ENCODE measurements around the gene ACOT6. TPM values are rescaled to one million over a fixed set of nuclear protein-coding genes. Genes with fewer than 3 reads are reported as not detected.
"Not testable (repeated sequence)": the region's sequence is repeated elsewhere in the genome, so short reads cannot be mapped to it uniquely, and the experiment has no call there.

ACOT6 gene
- total RNA-seq, 1 experiment from 2014 or later = not detected

DNA sequence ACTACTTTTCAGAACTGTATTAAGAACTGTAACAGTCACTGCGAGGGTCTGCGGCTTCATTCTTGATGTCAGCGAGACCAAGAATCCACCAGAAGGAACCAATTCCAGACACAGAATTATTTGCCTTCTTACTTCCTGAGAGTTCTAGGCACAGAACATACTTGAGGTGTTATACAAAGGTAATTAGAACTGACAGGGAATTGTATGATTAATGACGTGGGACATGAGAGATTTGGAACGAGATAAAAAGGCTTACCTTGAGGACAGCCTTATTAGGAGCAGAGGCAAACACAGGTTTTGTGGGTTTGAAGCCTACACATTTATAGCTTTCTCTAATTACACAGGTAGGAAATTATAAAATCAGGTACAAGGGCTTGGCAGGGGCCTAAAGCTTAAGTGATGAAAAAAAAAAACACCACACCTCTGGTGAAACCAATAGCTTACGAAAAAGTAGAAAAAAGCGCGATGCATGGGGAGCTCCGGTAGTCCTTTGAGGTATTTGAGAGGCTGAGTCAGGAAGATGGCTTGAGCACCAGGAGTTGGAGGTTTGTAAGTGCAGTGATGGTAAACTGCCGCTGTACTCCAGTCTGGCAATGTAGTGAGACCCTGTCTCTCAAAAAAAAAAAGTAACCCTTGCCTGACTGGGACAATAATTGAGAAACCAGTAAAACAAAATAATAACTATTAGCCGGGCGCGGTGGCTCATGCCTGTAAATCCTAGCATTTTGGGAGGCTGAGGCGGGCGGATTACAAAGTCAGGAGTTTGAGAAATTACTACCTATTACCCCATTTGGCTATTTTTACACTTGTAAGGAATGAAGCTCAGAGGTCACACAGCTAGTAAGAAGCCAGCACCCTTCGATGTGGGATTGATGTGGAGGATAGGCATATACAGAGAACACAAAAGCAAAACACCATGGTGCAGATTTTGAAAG lies 44.1 kb upstream of the ACOT6 start:
- DNase-seq (ENCODE audit: unreplicated experiment) = peak; percentile 34
- H3K9me3 Mint-ChIP-seq (ENCODE audit: unreplicated experiment) = no peaks in the 10 kb centered on the region
- no TSS peak for BruUV-seq (replicated peaks)
- intact Hi-C loops (cut with micrococcal nuclease) = loop anchor here (5.0 kb wide), 1 partner anchor 41 kb away; no protein-coding TSS in a partner anchor
- H3K27me3 Mint-ChIP-seq (ENCODE audit: insufficient read depth, unreplicated experiment) = no peaks in the 10 kb centered on the region
- H3K4me3 Mint-ChIP-seq (ENCODE audit: unreplicated experiment) = peak overlapping the region; percentile 93
- peaks cover 17% of the 10 kb centered on the region for H3K36me3 Mint-ChIP-seq (ENCODE audit: insufficient read depth, unreplicated experiment)
- ChIA-PET POLR2A (interaction anchor here (0.5 to 4.8 kb wide), 24 partner anchors 9 to 517 kb away, joined by 3 to 33 read pairs (median 4); partner anchors contain the start of genes ACOT1, LIN52, NUMB and PTGR2), CTCF (interaction anchor here (0.6 to 4.6 kb wide), 6 partner anchors 30 to 94 kb away, joined by 3 to 32 read pairs (median 3); partner anchors contain the start of gene ACOT1)
- H3K4me1 Mint-ChIP-seq (ENCODE audit: insufficient read depth, unreplicated experiment) = peaks cover 9% of the 10 kb centered on the region
- H3K27ac Mint-ChIP-seq (ENCODE audit: low read depth, unreplicated experiment) = peak overlapping the region; percentile 88
- TF ChIP-seq, protein P1, sequence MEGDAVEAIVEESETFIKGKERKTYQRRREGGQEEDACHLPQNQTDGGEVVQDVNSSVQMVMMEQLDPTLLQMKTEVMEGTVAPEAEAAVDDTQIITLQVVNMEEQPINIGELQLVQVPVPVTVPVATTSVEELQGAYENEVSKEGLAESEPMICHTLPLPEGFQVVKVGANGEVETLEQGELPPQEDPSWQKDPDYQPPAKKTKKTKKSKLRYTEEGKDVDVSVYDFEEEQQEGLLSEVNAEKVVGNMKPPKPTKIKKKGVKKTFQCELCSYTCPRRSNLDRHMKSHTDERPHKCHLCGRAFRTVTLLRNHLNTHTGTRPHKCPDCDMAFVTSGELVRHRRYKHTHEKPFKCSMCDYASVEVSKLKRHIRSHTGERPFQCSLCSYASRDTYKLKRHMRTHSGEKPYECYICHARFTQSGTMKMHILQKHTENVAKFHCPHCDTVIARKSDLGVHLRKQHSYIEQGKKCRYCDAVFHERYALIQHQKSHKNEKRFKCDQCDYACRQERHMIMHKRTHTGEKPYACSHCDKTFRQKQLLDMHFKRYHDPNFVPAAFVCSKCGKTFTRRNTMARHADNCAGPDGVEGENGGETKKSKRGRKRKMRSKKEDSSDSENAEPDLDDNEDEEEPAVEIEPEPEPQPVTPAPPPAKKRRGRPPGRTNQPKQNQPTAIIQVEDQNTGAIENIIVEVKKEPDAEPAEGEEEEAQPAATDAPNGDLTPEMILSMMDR (IDR thresholded peaks at IDR 0.05; ENCODE audit: unreplicated experiment) = no peak

DNA sequence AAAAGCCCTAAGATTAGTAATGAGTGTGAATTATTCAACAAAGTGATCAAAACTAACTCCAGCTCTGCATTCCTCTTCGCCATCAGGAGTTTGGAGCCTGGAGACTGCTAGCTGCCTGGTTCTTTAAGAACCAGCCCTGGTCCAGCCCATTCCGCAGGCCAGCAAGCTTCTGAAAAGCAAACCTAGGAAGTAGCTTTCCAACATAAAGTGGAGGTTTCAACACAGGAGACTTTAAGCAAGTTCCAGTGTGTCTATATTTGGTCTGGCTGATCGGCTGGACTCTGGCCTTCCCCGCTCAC lies 43.5 kb upstream of the ACOT6 start:
- intact Hi-C loops (cut with micrococcal nuclease) = loop anchor here (1.0 to 5.0 kb wide), 2 partner anchors 42 to 64 kb away; no protein-coding TSS in a partner anchor
- ChIA-PET POLR2A (interaction anchor here (0.7 to 4.8 kb wide), 22 partner anchors 8 to 433 kb away, joined by 3 to 33 read pairs (median 4); partner anchors contain the start of genes ACOT1, NUMB, PSEN1 and PTGR2), CTCF (interaction anchor here (1.0 to 4.6 kb wide), 5 partner anchors 31 to 94 kb away, joined by 3 to 32 read pairs (median 3); partner anchors contain the start of gene ACOT1)
- BruUV-seq (replicated peaks) = TSS peak; percentile 54
- peaks cover 23% of the 10 kb centered on the region for H3K36me3 Mint-ChIP-seq (ENCODE audit: insufficient read depth, unreplicated experiment)
- not testable (repeated sequence) for DNase-seq (ENCODE audit: unreplicated experiment); H3K9me3 Mint-ChIP-seq (ENCODE audit: unreplicated experiment); H3K4me1 Mint-ChIP-seq (ENCODE audit: insufficient read depth, unreplicated experiment); H3K27me3 Mint-ChIP-seq (ENCODE audit: insufficient read depth, unreplicated experiment)
- H3K27ac Mint-ChIP-seq (ENCODE audit: low read depth, unreplicated experiment) = peak overlapping the region; percentile 88
- peak overlapping the region; percentile 93 for H3K4me3 Mint-ChIP-seq (ENCODE audit: unreplicated experiment)

DNA sequence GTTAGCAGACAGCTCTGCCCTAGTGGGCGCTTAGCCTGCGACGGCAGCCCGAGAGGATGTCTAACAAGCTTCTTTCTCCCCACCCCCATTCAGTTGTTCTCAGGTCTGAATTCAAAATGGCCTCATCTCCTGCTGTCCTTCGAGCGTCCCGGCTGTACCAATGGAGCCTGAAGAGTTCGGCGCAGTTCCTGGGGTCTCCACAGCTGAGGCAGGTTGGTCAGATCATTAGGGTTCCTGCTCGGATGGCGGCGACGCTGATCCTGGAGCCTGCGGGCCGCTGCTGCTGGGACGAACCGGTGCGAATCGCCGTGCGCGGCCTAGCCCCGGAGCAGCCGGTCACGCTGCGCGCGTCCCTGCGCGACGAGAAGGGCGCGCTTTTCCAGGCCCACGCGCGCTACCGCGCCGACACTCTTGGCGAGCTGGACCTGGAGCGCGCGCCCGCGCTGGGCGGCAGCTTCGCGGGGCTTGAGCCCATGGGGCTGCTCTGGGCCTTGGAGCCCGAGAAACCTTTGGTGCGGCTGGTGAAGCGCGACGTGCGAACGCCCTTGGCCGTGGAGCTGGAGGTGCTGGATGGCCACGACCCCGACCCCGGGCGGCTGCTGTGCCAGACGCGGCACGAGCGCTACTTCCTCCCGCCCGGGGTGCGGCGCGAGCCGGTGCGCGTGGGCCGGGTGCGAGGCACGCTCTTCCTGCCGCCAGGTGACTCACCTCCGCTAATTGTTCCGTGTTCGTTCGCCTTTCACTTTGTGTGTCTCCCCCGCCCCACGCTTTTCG lies 42.9 kb upstream of the ACOT6 start, which contains the start of gene ACOT2:
Gene ACOT2 (plus strand): TSS at position 29 of the 774 bp plus-strand sequence. CDS start 28 bp downstream, at position 57.
- BruUV-seq (replicated peaks) = TSS peak; percentile 64
- Mint-ChIP-seq H3K4me3 (ENCODE audit: unreplicated experiment) (peak within 1 kb of the TSS; percentile 93), H3K36me3 (ENCODE audit: insufficient read depth, unreplicated experiment) (peaks cover 28% of the 10 kb centered on the region), H3K27ac (ENCODE audit: low read depth, unreplicated experiment) (peak within 1 kb of the TSS; percentile 88)
- peak; percentile 88 for DNase-seq (ENCODE audit: unreplicated experiment)
- CTCF ChIA-PET = interaction anchor here (0.7 to 4.6 kb wide), 10 partner anchors 31 to 93 kb away, joined by 3 to 32 read pairs (median 4); partner anchors contain the start of gene ACOT1
- intact Hi-C loops (cut with micrococcal nuclease) = loop anchor here (1.0 to 5.0 kb wide), 2 partner anchors 42 to 64 kb away; no protein-coding TSS in a partner anchor
- POLR2A ChIA-PET = interaction anchor here (0.6 to 4.8 kb wide), 27 partner anchors 8 to 433 kb away, joined by 3 to 33 read pairs (median 4); partner anchors contain the start of genes ACOT1, NUMB, PSEN1 and PTGR2
- not testable (repeated sequence) for H3K9me3 Mint-ChIP-seq (ENCODE audit: unreplicated experiment); H3K4me1 Mint-ChIP-seq (ENCODE audit: insufficient read depth, unreplicated experiment); H3K27me3 Mint-ChIP-seq (ENCODE audit: insufficient read depth, unreplicated experiment)

DNA sequence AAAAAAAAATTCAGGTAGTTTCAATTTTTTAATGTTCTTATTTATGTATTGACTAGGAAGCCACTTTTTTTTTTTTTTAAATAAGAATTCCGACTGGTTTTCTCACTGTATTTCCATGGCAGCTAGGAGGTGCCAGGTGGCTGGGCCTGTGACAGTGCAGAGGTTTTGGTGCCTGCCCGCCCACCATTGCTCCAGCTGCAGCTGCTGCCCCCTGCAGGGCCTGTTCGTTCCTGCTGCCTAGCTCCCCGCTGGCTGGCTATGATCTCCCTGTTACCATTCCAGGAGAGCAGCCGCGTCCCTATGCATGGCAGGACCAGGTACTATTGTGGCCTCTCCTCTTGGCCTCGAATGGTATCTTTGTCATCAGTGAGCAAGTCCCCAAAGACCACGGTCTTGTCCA lies 41.4 kb upstream of the ACOT6 start:
- peak; percentile 34 for DNase-seq (ENCODE audit: unreplicated experiment)
- TF ChIP-seq, protein P1 (IDR thresholded peaks at IDR 0.05; ENCODE audit: unreplicated experiment) = peak; percentile 40
- ChIA-PET POLR2A (interaction anchor here (0.6 to 4.8 kb wide), 7 partner anchors 8 to 79 kb away, joined by 3 to 33 read pairs (median 4); partner anchors contain the start of gene RIOX1), CTCF (interaction anchor here (0.6 to 4.6 kb wide), 9 partner anchors 28 to 199 kb away, joined by 3 to 32 read pairs (median 3); no protein-coding TSS in a partner anchor)
- intact Hi-C loops (cut with micrococcal nuclease); H3K27ac Mint-ChIP-seq (ENCODE audit: low read depth, unreplicated experiment); H3K9me3 Mint-ChIP-seq (ENCODE audit: unreplicated experiment); BruUV-seq (replicated peaks); H3K4me1 Mint-ChIP-seq (ENCODE audit: insufficient read depth, unreplicated experiment); H3K27me3 Mint-ChIP-seq (ENCODE audit: insufficient read depth, unreplicated experiment): not testable (repeated sequence)
- peak overlapping the region; percentile 93 for H3K4me3 Mint-ChIP-seq (ENCODE audit: unreplicated experiment)
- peaks cover 40% of the 10 kb centered on the region for H3K36me3 Mint-ChIP-seq (ENCODE audit: insufficient read depth, unreplicated experiment)

DNA sequence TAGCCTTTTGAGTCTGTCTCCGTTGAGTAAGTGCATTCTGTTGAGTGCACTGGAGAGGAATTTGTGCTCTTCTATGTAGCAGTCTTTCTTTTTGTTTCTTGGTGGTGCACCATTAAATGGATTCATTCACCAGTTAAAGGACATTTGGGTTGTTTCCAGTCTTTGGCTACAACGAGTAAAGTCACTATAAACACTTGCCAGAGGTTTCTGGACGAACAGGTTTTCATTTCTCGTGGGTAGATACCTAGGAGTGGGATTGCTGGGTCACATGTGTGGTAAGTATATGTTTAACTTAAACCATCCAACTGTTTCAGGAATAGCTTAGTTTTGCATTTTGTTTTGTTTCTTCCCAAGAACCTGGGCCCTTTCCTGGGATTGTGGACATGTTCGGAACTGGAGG lies 39.3 kb upstream of the ACOT6 start:
- DNase-seq (ENCODE audit: unreplicated experiment); intact Hi-C loops (cut with micrococcal nuclease); H3K27ac Mint-ChIP-seq (ENCODE audit: low read depth, unreplicated experiment); H3K4me3 Mint-ChIP-seq (ENCODE audit: unreplicated experiment); BruUV-seq (replicated peaks); CTCF ChIA-PET; H3K4me1 Mint-ChIP-seq (ENCODE audit: insufficient read depth, unreplicated experiment); H3K9me3 Mint-ChIP-seq (ENCODE audit: unreplicated experiment); H3K27me3 Mint-ChIP-seq (ENCODE audit: insufficient read depth, unreplicated experiment): not testable (repeated sequence)
- POLR2A ChIA-PET = interaction anchor here (0.6 to 0.7 kb wide), 2 partner anchors 33 to 40 kb away, joined by 3 read pairs; no protein-coding TSS in a partner anchor
- H3K36me3 Mint-ChIP-seq (ENCODE audit: insufficient read depth, unreplicated experiment) = peaks cover 45% of the 10 kb centered on the region

DNA sequence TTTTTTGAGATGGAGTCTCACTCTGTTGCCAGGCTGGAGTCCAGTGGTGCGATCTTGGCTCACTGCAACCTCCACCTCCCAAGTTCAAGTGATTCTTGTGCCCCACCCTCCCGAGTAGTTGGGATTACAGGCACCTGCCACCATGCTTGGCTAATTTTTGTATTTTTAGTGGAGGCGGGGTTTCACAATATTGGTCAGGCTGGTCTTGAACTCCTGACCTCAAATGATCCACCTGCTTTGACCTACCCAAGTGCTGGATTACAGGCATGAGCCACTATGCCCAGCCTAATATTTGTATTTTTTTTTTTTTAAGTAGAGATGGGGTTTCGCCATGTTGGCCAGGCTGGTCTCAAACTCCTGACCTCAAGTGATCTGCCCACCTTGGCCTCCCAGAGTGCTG lies 38.6 kb upstream of the ACOT6 start:
- DNase-seq (ENCODE audit: unreplicated experiment); intact Hi-C loops (cut with micrococcal nuclease); H3K27ac Mint-ChIP-seq (ENCODE audit: low read depth, unreplicated experiment); BruUV-seq (replicated peaks); H3K4me3 Mint-ChIP-seq (ENCODE audit: unreplicated experiment); H3K4me1 Mint-ChIP-seq (ENCODE audit: insufficient read depth, unreplicated experiment); H3K9me3 Mint-ChIP-seq (ENCODE audit: unreplicated experiment); H3K27me3 Mint-ChIP-seq (ENCODE audit: insufficient read depth, unreplicated experiment): not testable (repeated sequence)
- peaks cover 48% of the 10 kb centered on the region for H3K36me3 Mint-ChIP-seq (ENCODE audit: insufficient read depth, unreplicated experiment)
- ChIA-PET POLR2A (interaction anchor here (0.6 to 0.7 kb wide), 2 partner anchors 34 to 39 kb away, joined by 3 read pairs; no protein-coding TSS in a partner anchor), CTCF (interaction anchor here (0.7 kb wide), 1 partner anchor 23 kb away, joined by 6 read pairs; no protein-coding TSS in a partner anchor)
